Globus pallidus (tissue), 1 donor: ENCODE measurements around the gene FBXO11.
A peak's percentile ranks its signal among the peaks of the same experiment; 100 is the strongest.
"Not testable (repeated sequence)": the region's sequence is repeated elsewhere in the genome, so short reads cannot be mapped to it uniquely, and the experiment has no call there.

ENCODE experiments used
- DNase-seq: peaks from one replicate; pipeline ENCODE4 v3.0.0-alpha.2; 2015; ENCODE audit warnings: low spot score

The FBXO11 gene

DNA sequence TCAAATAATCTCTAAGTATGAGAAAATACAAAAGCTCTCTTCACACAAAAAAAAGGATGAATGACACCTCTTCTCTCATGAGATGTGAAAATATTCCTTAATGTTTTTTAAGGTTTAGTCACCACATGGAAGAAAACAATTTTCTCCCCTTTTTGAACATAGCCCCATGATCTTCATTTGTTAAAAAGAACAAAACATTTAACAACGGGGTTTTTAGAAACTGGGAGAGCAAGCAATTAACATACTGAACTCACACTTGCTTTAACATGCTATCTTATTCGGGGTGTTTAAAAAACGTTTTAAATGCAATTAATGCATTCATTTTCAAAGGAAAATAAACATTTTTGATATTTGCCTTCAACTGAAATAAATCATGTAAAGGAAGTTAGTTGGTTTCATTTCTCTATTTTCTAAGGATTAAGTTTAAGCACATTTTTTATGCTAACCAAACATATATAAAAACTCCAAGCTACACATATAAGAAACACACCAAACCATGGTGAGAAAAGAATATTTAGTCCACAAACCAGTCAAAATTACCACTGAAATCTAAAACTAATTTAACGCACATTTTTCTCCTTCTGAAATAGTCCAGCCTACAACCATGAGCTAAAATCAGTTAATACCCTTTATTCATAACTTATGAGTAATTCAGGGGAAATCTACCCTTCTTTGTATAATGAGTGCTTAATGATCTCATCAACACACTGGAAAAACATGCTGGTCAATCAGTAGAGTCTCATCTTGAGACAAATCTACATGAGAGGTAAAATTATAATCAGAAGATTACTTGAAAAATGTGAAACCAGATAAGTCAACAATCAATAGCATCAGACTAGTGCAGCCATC, 8.2 kb downstream of the FBXO11 start:
- DNase-seq: no peak

DNA sequence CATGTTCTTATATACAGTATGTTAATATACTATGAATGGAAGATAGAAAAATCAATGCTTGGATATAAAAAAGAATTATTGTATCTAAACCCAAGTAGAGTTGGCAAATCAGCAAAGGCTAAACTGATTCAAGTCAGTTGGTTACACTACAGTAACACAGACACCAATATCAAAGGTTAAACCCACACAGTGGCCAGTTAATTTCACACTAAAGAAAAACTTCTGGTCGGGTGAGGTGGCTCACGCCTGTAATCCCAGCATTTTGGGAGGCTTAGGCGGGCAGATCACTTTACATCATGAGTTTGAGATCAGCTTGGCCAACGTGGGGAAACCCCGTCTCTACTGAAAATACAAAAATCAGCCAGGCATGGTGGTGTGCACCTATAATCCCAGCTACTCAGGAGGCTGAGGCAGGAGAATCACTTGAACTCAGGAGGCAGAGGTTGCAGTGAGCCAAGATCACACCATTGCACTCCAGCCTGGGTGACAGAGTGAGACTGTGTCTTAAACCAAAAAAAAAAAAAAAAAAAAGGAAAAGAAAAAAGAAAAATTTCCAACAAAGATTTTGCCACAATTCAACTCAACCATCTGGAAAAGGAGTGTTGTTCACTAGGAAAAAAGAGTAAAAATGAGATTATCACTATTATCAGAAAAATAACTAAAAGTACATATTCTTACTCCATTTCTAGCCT, 9.0 kb downstream of the FBXO11 start:
- not testable (repeated sequence) for DNase-seq

DNA sequence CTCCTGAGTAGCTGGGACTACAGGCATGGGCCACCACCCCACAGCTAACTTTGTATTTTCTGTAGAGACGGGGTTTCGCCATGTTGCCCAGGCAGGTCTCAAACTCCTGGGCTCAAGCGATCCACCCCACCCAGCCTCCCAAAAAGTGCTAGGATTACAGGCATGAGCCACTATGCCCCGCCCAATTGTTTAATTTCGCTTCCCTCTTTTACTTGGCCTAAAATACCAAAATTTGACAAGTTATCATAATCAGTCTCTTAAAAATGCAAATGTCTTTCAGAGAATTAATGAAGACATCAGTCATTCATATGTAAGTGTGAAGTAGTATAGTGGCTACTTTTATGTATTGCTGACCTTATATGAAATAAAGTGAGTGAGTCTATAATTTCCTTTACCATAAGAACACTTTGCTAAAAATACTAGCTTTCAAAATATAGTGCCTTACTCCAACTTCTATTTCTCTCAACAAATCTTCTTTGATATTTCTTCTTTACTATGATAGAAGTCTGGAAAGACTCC, 9.8 kb downstream of the FBXO11 start:
- DNase-seq: no peak

DNA sequence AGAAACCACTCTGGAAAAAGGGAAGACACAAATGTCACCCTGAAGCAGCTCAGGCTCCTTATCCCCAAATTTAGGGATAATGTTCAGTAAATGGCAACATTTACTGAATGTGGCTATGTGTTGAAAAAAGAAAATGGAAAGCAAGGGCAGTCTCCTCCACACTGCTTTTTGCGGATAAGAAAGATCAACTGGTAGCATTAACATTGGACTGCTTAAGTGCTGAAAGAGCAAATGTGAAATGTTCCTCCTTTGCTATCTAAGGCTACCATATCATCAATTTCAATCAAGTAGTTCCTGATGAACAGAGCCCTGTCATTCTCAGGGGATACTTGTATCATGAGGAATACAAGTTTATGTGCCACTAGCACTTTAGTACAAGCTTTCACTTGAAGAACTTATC, 12.5 kb downstream of the FBXO11 start:
- DNase-seq: no peak

DNA sequence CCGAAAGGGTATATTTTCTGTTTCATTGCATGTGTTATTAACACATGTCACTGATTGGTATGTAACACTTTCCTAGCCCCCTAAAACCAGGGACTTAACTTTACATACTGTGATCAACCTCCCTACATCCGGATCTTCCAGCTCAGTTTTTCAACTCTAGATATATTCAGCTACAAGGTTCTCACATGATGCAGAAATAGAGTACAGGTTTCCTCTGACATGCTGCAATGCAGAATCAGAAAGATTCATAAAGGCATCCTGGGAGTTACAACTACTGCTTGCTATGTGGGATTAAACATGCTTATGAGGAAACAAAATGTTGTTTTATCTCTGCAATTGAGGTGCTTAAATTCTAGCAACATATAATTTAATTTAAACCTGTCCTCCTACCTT, 14.0 kb downstream of the FBXO11 start:
- no peak for DNase-seq

DNA sequence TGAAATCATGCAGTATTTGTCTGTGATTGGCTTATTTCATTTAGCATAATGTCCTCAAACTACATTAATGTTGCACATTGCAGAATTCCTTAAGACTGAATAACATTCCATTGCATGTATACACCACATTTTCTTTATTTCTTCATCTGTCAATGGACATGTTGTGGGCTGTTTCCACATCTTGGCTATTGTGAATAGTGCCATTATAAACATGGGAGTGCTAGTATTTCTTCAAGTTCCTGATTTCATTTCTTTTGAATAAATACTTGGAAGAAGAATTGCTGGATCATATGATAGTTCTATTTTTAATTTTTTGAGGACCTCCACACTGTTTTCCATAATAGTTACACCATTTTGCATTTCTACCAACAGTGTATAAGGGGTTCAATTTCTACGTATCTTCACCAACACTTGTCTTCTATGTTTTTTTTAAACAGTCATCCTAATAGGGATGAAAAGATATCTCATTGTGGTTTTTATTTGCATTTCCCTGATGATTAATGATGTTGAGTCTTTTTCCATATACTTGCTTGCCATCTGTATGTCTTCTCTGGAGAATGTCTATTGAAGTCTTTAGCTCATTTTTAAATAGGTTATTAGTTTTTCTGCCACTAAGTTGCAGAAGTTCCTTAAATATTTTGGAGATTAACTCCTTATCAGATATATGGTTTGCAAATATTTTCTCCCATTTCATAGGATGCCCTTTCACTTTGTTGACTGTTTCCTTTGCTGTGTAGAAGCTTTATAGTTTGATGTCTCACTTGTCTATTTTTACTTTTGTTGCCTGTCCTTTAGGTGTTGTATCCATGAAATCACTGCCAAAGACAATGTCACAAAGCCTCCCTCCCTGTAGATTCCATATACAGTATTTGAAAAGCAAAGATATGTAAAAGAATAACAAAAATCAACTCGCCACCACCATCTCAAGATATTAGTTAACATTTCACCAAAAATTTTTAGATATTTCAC, 14.6 kb downstream of the FBXO11 start:
- DNase-seq: no peak

DNA sequence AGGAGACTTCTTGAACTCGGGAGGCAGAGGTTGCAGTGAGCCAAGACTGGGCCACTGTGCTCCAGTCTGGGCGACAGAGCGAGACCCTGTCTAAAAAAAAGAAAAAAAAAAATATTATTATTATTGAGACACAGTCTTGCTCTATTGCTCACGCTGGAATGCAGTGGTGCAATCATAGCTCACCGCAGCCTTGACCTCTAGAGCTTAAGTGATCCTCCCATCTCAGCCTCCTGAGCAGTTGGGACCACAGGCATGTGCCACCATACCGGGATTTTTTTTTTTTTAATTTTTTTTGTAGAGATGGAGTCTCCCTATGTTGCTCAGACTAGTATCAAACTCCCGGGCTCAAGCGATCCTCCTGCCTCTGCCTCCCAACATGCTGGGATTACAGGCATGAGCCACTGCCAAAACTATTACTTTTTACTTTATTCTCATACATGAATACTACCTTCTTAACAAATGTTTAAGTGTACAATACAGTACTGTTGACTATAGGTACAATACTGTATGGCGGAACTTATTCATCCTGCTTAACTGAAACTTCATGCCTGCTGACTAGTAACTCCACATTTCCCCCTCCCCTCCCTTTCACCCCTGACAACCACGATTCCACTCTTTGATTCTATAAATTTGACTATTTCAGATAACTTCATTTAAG, 15.5 kb downstream of the FBXO11 start:
- no peak for DNase-seq

DNA sequence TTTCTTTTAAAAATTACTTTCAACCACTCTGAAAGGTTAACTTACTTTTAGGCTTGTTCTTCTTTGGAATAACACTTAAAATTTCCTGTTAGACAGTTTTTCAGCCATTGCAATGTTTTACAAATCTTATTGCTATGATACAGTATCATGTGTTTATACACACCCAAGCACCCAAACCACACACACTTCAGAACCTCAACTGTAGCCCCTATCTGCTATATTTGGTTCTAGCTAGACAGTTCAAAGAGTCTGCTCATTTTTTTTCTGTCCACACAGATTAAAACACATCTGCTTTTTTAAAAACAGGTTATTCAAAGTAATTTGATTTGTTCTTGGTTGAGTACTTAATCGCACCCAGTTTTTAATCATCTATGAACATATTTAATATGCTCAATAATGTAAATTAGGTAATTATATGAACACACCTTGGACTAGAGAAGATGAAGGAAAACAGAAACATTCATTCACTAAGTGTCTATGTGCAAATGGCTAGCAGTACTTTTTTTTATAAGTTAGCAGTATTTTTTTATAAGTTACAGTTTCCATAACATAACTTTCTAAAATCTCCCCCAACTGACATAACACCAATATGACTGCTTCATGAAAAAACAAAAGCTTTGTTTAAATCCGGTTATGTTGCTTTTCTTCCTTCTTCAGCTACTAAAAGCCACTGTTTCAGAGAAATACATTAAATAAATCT, 17.6 kb downstream of the FBXO11 start:
- no peak for DNase-seq

DNA sequence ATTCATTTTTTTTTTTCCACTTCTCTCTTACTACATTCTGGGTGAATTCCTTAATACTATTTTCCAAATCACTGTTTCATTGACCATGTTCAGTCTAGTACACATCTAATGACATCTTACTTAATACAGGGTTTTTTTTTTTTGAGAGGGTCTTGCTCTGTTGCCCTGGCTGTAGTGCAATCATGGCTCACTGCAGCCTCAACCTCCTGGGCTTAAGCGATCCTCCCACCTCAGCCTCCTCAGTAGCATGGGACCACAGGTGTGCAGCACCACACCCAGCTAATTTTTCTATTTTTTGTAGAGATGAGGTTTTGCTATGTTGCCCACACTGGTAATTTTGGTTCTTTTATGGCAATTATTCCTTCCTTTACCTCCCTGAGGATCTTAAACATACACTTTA, 29.4 kb downstream of the FBXO11 start:
- no peak for DNase-seq

DNA sequence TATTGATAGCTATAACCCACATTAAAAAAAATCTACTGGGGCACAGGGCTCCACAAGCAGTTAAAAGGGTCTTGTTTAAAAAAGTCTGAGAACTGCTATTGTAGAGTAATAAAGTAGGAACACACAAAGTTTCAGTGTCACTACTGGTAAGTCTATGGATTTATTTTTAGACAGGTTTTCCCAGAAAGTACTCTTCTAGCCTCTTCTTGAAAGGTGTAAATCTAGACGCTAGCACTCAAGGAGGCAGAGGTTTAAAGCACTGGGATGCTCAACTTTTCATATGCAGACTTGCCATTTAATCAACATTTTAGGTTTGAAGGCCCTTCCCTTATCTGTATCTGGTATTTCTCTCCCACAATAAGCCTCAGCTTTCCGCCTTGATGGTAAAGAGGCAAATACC, 33.4 kb downstream of the FBXO11 start:
- DNase-seq: no peak

DNA sequence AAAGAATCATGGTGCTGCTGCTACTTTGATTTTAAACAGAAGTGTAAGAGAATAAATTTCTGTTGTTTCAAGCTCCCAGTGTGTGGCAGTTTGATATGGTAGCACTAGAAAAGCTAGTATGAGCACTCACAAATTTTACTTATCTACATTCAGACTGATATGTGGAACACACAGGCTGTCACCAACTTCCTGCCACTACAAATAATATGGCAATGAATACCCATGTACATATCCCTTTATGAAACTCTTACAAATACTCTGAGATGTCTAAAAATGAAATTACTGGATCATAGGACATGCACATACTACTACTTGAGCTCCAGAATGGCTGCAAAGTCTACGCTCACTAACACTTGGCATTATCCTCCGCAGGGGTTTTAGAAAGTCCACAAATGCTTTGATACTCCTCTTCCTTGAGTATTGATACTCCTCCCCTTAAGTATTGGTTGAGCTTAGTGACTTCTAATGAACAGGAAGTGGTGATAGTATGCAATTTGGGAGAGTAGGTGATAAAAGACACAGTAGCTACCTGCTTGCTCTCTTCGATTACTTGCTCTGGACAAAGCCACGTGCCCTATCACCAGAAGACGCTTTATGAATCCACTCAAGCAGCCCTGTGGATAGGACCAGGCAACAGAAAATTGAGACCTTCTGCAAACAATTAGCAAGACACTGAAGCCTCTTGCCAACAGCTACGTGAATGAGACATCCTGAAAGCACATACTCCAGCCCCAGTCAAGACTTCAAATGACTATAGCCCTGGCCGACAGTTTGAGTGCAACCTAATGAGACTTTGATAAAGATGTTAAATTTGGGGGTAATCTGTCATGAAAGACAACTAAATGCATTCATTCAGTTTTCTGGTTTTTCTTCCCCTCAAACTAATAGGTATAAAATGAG, 35.4 kb downstream of the FBXO11 start:
- DNase-seq: no peak

DNA sequence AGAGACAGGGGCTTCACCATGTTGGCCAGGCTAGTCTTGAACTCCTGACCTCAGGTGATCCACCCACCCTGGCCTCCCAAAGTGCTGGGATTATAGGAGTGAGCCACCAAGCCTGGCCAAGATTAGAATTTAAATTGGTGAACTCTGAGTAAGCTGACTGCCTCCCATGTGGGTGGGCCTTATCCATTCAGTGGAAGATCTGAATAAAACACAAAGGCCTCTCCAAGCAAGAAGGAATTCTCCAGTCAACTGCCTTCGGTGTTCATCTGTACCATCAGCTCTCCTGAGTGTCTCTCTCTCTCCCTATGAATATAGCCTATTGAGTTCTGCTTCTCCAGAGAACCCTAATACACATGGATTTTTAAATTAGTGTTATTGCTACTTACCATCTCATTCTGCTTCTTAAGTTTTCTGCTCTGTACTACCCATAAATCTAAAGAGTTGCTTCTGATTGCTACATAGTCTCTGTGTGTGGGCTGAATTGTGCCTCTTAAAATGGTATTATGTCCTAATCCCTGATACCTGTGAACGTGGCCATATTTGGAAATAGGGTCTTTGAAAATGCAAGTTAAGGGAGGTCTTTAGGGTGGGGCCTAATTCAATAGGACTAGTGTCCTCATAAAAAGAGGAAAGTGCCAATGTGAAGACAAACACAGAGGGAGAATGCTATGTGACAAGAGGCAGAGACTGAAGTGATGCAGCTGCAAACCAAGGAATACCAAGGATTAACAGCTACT, 36.3 kb downstream of the FBXO11 start:
- no peak for DNase-seq

DNA sequence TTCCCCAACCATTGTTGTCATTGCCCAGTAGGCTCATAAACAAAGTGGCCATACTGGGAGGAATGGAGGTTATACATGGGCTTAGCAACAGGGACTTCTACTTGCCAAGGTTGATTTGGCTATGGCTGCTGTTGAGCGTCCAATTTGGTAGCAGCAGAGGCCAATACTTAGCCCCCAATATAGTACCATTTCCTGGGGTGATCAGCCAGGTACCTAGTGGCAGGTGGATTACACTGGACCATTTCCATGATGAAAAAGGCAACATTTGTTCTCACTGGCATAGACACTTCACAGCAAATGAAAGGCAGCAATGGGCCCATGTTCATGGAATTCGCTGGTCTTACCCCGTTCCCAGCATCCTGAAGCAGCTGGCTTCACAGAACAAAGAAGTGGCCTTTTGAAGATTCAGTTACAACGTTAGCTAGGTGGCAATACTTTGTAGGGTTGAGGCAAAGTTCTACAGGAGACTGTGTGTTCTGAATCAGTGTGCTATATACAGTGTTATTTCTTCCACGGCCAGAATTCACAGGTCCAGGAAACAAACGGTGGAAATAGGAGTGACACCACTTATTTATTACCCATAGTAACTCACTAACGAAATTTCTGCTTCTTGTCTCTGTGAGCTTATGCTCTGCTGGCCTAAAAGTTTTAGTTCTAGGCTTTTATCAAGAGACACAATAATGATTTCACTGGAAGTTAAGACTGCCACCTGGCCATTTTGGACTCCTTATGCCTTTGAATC, 37.5 kb downstream of the FBXO11 start:
- DNase-seq: no peak

DNA sequence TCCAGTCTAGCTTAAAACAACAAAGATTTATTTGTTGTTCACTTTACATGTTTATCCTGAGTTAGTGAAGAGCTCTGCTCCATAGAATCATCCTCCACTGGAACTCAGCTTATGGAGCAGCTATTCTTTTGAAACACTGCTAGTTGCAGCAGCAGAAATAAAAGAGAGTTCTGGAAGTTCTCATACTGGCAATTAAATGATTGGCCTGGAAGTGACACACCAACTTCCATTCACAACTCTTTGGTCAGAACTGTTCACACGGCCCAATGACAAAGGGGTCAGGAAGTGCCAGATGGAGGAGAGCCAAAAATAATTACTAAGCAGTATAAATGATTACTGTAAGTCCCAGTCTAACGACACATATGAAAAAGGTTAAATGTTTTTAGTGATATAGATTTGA, 39.1 kb downstream of the FBXO11 start:
- DNase-seq: peak; percentile 59

DNA sequence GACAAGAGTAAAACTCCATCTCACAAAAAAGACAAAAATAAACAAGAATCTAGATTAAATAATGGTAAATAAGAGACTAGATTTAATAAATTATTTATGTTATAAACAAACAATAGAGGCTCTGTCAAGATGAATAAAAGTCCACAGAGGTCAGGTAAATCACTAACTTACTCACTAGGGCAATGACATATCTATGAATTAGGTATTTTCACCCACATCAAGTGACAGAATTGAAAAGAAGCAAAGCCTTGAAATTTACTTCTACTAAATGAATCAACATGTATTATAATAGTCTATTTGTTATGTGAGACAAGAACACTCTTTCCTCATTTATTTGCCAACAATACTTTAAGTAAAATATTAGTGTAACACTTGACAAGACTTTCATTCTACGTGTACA, 41.7 kb downstream of the FBXO11 start:
- no peak for DNase-seq

DNA sequence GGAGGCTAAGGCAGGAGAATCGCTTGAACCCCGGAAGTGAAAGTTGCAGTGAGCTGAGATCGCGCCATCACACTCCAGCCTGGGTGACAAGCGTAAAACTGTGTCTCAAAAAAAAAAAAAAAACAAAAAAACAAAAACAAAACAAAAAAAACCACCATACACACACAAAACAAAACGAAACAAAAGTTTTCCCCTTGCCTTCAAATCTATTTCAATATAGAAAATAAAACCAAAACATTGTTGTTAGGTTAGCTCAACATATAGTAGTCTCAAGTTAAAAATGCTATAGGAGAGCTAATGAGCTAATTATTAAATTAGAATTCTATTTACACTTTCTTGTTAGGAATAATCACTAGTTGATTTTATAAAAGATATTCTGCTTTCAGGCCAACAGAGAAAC, 43.3 kb downstream of the FBXO11 start:
- DNase-seq: no peak

DNA sequence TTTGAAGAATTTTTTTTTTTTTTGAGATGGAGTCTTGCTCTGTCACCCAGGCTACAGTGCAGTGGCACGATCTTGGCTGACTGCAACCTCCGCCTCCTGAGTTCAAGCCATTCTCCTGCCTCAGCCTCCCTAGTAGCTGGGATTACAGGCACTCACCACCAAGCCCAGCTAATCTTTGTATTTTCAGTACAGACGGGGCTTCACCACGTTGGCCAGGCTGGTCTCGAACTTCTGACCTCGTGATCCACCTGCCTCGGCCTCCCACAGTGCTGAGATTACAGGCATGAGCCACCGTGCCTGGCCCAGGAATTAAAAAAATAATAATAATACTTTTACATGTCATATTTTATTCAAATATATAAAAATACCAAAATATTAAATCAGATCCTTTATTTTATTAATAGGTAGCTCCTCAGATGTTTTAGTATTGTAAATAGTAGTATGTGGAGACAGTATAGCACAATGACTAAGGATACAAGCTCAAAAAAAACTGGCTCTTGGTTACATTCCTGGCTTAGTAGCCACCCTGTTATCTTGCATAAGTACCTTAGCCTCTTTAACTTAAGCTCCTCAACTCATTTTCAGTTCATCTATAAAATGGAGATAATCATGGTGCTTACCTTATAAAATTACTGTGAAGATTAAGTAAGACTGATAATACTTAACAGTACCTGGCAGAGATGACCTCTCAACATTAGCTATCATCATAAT, 53.1 kb downstream of the FBXO11 start:
- not testable (repeated sequence) for DNase-seq

DNA sequence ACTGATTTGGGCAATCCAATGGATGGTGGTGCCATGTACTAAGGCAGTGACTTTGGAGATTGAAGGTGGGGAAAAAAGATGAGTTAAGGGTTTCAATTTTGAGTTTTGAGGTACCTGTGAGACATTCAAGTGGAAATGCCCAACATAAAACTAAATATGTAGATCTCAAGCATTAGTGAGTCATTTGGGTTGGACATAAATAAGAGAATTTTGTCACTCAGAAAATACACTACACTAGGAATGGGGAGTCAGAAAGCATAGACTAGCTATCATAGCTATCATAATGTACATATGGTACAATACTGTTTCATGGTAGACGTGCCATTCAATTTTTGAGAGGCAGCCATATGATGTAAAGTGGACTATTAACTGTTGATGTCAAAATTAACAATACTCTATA, 56.1 kb downstream of the FBXO11 start:
- no peak for DNase-seq
